Stimulated activated memory B cell treated with anti-CD40 and anti-IgM and Interleukin-4, amounts not matched to agents 10 μg/mL and 1 μg/mL and 100 μg/mL, for 72 hours (primary cell): ENCODE measurements around the gene CHD9NB.

Experiments used
- ATAC-seq: fragments of 150-1000 bp; cut with Tn5 transposase; 2 replicates; pipeline ENCODE4 v1.10.0; 2021
- H3K27ac Mint-ChIP-seq: one replicate; pipeline ENCODE4 v1.8.0; 2022; ENCODE audit warnings: mild to moderate bottlenecking, mixed read lengths
- H3K27me3 Mint-ChIP-seq: one replicate; pipeline ENCODE4 v1.8.0; 2022; ENCODE audit warnings: mixed read lengths
- H3K36me3 Mint-ChIP-seq: one replicate; pipeline ENCODE4 v1.8.0; 2022; ENCODE audit warnings: mixed read lengths
- H3K4me1 Mint-ChIP-seq: one replicate; pipeline ENCODE4 v1.8.0; 2022; ENCODE audit warnings: mixed read lengths
- H3K4me3 Mint-ChIP-seq: one replicate; pipeline ENCODE4 v1.8.0; 2022; ENCODE audit warnings: mild to moderate bottlenecking, moderate library complexity, mixed read lengths
- H3K9me3 Mint-ChIP-seq: one replicate; pipeline ENCODE4 v1.8.0; 2022; ENCODE audit warnings: mixed read lengths

The CHD9NB gene

GRCh38 chr16:53052519-53053501, at the start of gene CHD9NB:
TSS of gene CHD9NB (minus strand) at chr16:53052897. CDS start at chr16:53044158, 8,739 bp downstream.
- Mint-ChIP-seq H3K27ac (no peak within 1 kb of the TSS), H3K36me3 (no peaks in the 10 kb centered on the region), H3K4me1 (peaks cover 30% of the 10 kb centered on the region), H3K9me3 (no peaks in the 10 kb centered on the region), H3K4me3 (no peak within 1 kb of the TSS), H3K27me3 (no peaks in the 10 kb centered on the region)
- no peak for ATAC-seq

- Mint-ChIP-seq H3K36me3 (no peaks in the 10 kb centered on the region), H3K4me1 (peaks cover 39% of the 10 kb centered on the region), H3K4me3 (no peak overlapping the region), H3K27ac (peak overlapping the region; percentile 96), H3K9me3 (no peaks in the 10 kb centered on the region), H3K27me3 (no peaks in the 10 kb centered on the region)
- ATAC-seq = no peak
Observed at GRCh38 chr16:53100889-53101288, 48.2 kb upstream of the CHD9NB start.

DNA sequence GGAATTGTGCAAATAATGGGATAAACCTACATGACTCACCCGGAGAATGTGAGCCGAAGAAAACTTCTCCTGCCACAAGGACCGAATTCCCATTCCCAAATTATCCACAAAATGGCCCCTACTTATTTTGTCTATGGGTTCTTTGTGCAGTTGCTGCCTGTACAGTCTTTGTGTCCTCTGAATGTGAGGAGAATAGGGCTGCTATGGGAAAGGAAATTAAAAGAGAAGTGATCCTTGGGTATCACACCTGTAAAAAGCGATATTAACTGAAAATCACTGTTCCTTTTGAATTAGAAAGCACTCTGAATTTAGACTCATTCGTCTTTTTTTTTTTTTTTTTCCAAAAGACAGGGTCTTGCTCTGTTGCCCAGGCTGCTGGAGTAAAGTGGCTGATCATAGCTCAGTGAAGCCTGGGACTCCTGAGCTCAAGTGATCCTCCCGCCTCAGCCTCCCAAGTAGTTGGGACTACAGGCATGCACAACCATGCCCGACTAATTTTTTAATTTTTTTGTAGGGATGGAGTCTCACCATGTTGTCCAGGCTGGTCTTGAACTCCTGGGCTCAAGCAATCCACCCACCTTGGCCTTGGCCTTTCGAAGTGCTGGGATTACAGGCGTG, 47.5 kb upstream of the CHD9NB start:
- no peaks in the 10 kb centered on the region for H3K36me3 Mint-ChIP-seq
- H3K27ac Mint-ChIP-seq = peak overlapping the region; percentile 96
- H3K27me3 Mint-ChIP-seq = no peaks in the 10 kb centered on the region
- H3K4me1 Mint-ChIP-seq = peaks cover 39% of the 10 kb centered on the region
- no peak for ATAC-seq
- H3K4me3 Mint-ChIP-seq = peak overlapping the region; percentile 88
- H3K9me3 Mint-ChIP-seq = no peaks in the 10 kb centered on the region

DNA sequence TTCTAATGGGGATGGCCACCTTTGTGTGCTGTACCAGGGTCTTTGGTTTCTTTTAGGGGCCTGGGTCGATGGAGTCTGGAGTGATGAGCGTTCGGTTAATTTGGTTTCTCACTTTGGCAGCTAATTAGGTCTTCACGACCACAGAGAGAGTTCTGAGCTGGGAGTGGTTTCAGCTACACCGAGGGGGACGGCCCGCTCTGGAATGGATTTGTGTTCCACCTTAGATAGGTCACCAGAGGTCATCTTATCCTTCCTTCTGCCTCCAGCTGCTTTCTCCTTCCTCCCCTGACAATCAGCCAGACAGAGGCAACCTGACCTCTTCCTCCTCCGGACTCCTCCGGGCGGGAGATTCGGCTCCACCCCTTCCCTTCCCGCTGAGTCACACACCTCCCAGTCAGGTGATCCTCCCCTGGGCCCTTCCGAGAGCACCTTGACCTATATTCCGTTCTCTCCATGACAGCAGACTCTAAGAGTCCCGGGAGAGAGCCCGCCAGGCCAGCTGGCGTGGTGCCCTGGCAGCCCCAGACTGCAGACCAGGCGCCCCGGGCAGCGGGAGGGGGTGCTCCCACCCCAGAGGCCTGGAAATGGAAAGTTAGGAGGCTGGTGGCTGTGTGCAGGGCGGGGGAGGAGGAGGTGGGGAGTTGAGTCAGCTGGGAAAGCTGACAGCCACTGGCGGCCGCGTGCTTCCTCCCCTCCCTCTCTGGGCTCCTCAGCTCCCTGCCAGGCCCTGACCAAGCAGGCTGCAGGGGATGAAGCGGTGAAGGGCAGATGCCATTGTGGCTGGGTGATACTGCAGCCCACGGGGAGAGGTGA, 46.8 kb upstream of the CHD9NB start:
- H3K36me3 Mint-ChIP-seq = no peaks in the 10 kb centered on the region
- peak overlapping the region; percentile 96 for H3K27ac Mint-ChIP-seq
- H3K27me3 Mint-ChIP-seq = no peaks in the 10 kb centered on the region
- H3K4me3 Mint-ChIP-seq = peak overlapping the region; percentile 88
- peaks cover 45% of the 10 kb centered on the region for H3K4me1 Mint-ChIP-seq
- no peaks in the 10 kb centered on the region for H3K9me3 Mint-ChIP-seq
- ATAC-seq = peak; percentile 79

DNA sequence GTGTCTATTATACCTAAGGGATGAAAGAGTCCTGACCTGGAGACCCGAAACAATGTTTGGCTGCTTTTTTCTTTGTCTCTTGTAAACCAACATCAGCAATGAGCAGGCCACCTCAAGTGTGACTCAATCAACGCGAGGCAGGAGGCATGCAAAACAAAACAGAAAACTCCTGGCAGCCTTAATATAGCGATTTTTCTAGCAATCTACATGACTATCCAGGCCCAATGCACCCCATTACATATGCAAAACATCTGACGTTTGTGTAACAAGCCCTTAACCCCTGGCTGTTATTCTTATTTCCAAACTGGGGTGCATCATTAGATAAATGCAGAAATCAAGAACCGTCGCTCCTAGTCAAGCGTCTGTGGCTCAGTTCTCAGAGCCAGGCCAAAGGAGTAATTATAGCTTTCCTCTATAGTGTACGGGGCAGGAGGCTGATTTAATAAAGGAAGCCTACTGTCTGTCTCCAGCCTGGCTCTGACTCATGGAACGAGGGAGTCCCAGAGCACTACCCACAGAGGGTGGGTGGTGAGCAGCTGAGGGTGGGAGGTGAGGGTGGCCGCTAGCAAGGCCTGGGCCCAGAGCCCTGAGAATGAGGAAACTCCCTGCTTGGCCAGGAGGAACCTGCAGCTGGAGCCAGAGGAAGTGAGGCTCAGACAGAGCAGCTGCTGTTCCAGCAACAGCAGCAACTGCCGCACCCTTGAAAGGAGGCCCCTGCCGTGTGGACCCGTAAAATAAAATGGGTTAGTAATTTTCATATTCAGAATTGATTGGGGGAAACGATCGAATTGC, 46.0 kb upstream of the CHD9NB start:
- Mint-ChIP-seq H3K4me1 (peaks cover 53% of the 10 kb centered on the region), H3K9me3 (no peaks in the 10 kb centered on the region), H3K27me3 (no peaks in the 10 kb centered on the region), H3K4me3 (peak overlapping the region; percentile 88), H3K27ac (peak overlapping the region; percentile 96), H3K36me3 (no peaks in the 10 kb centered on the region)
- peak; percentile 90 for ATAC-seq

DNA sequence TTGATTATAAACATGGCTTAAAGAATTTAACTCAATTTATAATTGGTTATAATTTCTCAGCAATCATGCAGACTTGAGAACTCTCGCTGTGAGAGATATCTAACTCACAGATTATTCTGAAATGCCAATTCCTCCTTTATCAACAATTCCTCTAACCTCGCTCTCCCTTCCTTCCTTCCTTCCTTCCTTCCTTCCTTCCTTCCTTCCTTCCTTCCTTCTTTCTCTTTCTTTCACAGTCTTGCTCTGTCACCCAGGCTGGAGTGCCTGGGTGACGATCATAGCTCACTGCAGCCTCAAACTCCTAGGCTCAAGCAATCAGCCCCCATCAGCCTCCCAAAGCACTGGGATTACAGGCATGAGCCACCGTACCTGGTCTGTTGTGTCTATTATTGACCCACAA, 44.5 kb upstream of the CHD9NB start:
- Mint-ChIP-seq H3K4me1 (peaks cover 65% of the 10 kb centered on the region), H3K36me3 (no peaks in the 10 kb centered on the region), H3K4me3 (no peak overlapping the region), H3K27ac (peak overlapping the region; percentile 96), H3K27me3 (no peaks in the 10 kb centered on the region), H3K9me3 (no peaks in the 10 kb centered on the region)
- no peak for ATAC-seq

DNA sequence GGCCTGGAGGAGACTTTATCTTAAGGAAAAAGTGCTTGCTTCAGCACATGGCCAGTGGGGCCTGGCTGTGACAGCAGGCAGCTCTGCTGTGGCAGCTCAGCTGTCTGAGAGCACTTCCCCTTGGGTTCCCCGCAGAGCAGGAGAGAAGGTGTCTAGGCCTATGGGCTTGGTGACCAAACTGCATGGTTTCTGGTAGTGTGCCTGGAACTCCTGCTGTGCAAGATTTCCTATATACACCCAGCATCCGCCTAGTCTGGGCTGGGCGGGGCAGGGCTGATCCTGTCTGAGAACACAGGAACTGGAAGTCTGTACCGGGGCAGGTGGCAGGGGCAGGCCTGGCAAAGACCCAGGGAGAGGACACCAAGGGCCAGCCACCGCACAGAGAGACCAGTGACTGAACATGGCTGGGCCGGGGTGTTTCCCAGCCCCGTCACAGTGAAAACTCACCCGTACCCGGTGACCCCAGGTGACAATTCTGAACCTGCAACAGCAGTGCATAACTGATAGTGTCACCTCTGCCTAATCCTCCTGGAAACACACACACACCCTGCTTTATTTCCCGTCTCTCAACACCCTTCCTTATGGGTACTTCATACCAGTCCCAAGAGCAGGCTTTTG, 41.4 kb upstream of the CHD9NB start:
- peaks cover 71% of the 10 kb centered on the region for H3K4me1 Mint-ChIP-seq

GRCh38 chr16:53093162-53093744, 40.6 kb upstream of the CHD9NB start:
- H3K4me1 Mint-ChIP-seq = peaks cover 66% of the 10 kb centered on the region
- no peak overlapping the region for H3K4me3 Mint-ChIP-seq
- no peaks in the 10 kb centered on the region for H3K27me3 Mint-ChIP-seq
- no peaks in the 10 kb centered on the region for H3K9me3 Mint-ChIP-seq
- no peaks in the 10 kb centered on the region for H3K36me3 Mint-ChIP-seq
- no peak for ATAC-seq
- peak overlapping the region; percentile 39 for H3K27ac Mint-ChIP-seq

More for the DNA sequence above, 41.4 kb upstream of the CHD9NB start:
- ATAC-seq = peak; percentile 78
- Mint-ChIP-seq H3K36me3 (no peaks in the 10 kb centered on the region), H3K9me3 (no peaks in the 10 kb centered on the region), H3K4me3 (peak overlapping the region; percentile 15), H3K27ac (peak overlapping the region; percentile 39), H3K27me3 (no peaks in the 10 kb centered on the region)

DNA sequence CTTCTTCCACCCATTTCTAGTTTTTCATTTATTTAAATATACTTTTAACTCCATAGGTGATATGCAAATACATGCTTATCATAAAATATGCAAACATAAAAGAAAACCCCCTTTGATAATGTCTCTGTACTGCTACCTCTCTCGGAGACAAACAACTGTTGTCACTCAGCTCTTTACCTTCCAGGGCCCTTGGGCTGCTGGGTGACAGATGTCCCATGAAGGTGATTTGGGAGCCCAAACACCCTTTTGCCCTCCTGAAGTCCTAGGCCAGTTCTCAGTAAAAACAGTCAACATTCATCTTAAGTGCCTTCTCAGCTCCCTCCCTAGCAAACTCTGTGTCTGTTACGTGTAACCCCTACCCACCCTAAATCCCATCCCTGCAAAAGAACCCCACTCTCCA, 39.6 kb upstream of the CHD9NB start:
- Mint-ChIP-seq H3K27ac (peak overlapping the region; percentile 39), H3K36me3 (no peaks in the 10 kb centered on the region), H3K4me1 (peaks cover 63% of the 10 kb centered on the region), H3K9me3 (no peaks in the 10 kb centered on the region), H3K27me3 (no peaks in the 10 kb centered on the region), H3K4me3 (no peak overlapping the region)
- ATAC-seq = no peak

- ATAC-seq = peak; percentile 86
Observed at GRCh38 chr16:53091466-53092211, 38.9 kb upstream of the CHD9NB start.

DNA sequence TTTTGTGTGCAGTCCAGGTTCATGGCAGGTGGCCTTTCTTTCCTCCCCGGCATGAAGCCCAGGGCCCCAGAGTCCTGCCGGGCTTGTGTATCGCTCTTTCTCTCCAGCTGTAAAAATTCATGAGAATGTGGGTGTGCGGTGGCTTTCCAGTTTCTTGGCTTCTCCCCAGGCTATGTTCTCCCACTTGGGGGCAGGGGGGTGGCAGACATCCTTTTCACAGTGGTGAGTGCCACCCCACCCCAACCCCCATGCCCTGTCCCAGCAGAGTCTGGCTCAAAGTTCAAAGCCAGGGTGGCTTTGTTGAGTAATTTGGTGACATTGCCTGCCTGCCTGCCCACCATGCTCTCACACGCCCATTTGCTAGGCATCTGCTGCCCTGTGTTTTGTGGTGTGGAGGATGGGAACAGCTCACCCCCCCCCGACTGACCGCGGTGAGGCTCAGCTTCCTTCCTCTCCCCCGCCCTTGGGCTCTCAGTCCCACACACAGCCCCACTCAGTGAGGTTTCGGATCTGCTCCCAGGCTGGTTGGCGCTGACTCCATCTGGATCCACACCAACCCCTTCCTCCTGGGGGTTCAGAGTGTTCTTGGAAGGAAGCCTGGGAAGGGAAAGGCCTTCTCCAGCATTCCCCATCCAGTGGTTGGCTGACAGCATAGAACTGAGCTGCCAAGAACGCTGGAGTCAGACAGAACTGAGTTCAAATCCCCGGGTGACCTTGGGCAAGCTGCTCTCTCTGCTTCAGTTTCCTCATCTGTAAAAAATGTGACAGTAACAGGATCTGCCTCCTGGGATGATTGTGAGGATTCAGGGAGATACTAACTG, 38.1 kb upstream of the CHD9NB start:
- Mint-ChIP-seq H3K27me3 (no peaks in the 10 kb centered on the region), H3K4me3 (peak overlapping the region; percentile 52), H3K9me3 (no peaks in the 10 kb centered on the region), H3K27ac (peak overlapping the region; percentile 39), H3K4me1 (peaks cover 68% of the 10 kb centered on the region), H3K36me3 (no peaks in the 10 kb centered on the region)
- peak; percentile 74 for ATAC-seq

More at GRCh38 chr16:53091466-53092211, 38.9 kb upstream of the CHD9NB start:
- Mint-ChIP-seq H3K4me1 (peaks cover 64% of the 10 kb centered on the region), H3K27ac (peak overlapping the region; percentile 39), H3K36me3 (no peaks in the 10 kb centered on the region), H3K27me3 (no peaks in the 10 kb centered on the region), H3K9me3 (no peaks in the 10 kb centered on the region), H3K4me3 (peak overlapping the region; percentile 69)

DNA sequence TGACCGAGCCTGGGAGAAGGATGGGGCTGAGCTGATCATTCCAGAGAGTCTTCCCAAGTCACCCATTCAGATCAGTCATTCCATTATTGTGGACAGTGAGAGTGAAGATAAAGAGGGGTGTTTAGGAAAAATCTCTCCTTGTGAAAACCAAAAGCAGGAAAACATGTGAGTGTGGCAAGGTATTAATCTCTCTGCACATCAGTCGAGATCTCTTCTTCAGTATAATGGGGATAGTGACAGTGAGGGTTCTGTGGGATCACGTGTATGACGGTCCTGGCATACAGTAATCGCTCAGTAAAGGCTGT, 37.5 kb upstream of the CHD9NB start:
- no peaks in the 10 kb centered on the region for H3K36me3 Mint-ChIP-seq
- no peak for ATAC-seq
- H3K9me3 Mint-ChIP-seq = no peaks in the 10 kb centered on the region
- peaks cover 74% of the 10 kb centered on the region for H3K4me1 Mint-ChIP-seq
- H3K27me3 Mint-ChIP-seq = no peaks in the 10 kb centered on the region
- peak overlapping the region; percentile 52 for H3K4me3 Mint-ChIP-seq
- peak overlapping the region; percentile 39 for H3K27ac Mint-ChIP-seq
